Neural progenitor cell (in vitro differentiated cells): ENCODE results near the gene FLAD1.

ENCODE experiments used
- CTCF ChIP-seq: fragments of 200-600 bp; sonication (generic); IDR thresholded peaks from 2 replicates; pipeline ENCODE4 v1.5.1; 2017; ENCODE audit warnings: antibody characterized with exemption, mild to moderate bottlenecking
- EZH2 ChIP-seq: fragments of 200-600 bp; sonication (generic); IDR thresholded peaks from 2 replicates; pipeline ENCODE4 v1.6.1; 2017; ENCODE audit warnings: antibody characterized with exemption, mild to moderate bottlenecking, moderate library complexity

GRCh38 chr1:155024315-155024714, 41.2 kb downstream of the FLAD1 start:
- TF ChIP-seq CTCF (no peak), EZH2 (no peak)
